ENCODE data around the gene IGFBP6.

- TF ChIP-seq EZH2 (IDR thresholded peaks at IDR 0.05) = no peak
- TF ChIP-seq POLR2AphosphoS5 (IDR thresholded peaks at IDR 0.05; ENCODE audit: borderline replicate concordance, low read depth, low read length) = no peak
- no peak for TF ChIP-seq FOXP2 (optimal IDR thresholded peaks at IDR 0.05; ENCODE audit: control extremely low read depth, extremely low read length, insufficient read depth)
These were observed 29.3 kb upstream of the IGFBP6 start for GRCh38 chr12:53067993-53068770.

All from SK-N-MC (cell line).